ENCODE results near the gene LEO1.

DNA sequence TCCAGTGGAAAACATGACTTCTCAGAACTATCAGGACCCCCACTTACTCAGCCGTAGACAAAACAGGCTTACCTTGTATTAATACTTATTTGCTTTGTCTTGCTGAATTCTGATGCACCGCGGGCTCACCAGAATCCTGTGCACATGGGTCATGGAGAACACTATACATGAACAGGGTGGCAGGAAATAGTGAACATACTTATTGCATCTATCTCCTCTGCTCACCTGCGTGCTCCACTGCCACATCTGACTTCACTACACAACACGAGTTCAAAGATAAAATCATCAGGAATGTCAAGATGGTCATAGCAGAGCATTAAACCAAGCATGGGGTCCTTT lies 36.8 kb upstream of the LEO1 start:
- TF ChIP-seq SPI1 (IDR thresholded peaks at IDR 0.05; ENCODE audit: borderline replicate concordance, low read depth) (no peak), GABPA (IDR thresholded peaks at IDR 0.05; ENCODE audit: low read depth) (no peak), POLR2AphosphoS5 (IDR thresholded peaks at IDR 0.05; ENCODE audit: low read depth) (no peak), REST (IDR thresholded peaks at IDR 0.05; ENCODE audit: insufficient replicate concordance, low read depth) (no peak)
- TF ChIP-seq, protein P1, sequence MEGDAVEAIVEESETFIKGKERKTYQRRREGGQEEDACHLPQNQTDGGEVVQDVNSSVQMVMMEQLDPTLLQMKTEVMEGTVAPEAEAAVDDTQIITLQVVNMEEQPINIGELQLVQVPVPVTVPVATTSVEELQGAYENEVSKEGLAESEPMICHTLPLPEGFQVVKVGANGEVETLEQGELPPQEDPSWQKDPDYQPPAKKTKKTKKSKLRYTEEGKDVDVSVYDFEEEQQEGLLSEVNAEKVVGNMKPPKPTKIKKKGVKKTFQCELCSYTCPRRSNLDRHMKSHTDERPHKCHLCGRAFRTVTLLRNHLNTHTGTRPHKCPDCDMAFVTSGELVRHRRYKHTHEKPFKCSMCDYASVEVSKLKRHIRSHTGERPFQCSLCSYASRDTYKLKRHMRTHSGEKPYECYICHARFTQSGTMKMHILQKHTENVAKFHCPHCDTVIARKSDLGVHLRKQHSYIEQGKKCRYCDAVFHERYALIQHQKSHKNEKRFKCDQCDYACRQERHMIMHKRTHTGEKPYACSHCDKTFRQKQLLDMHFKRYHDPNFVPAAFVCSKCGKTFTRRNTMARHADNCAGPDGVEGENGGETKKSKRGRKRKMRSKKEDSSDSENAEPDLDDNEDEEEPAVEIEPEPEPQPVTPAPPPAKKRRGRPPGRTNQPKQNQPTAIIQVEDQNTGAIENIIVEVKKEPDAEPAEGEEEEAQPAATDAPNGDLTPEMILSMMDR (IDR thresholded peaks at IDR 0.05; ENCODE audit: insufficient read depth, low read length) = no peak
